ENCODE data around the gene ARHGAP32.

The ARHGAP32 gene

DNA sequence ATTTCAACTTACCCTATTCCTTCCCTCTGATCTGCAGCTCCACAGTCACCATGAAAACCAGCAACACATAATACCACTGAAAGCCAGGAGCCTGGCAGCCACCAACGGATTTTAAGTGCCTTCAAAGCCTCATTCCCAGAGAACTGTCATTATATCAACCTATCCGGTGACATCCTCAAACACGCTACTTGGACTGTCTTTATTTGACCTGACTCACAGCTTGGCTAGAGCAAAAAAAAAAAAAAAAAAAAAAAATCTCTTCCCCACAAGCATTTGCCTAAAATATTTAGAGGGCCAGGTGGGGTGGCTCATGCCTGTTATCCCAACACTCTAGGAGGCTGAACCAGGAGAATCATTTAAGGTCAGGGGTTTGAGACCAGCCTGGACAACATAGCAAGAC is 32.4 kb upstream of the ARHGAP32 start:
- Histone ChIP-seq H3K4me2 (ENCODE audit: low read depth, low read length, poor library complexity, severe bottlenecking) (no peak overlapping the region), H3K79me2 (ENCODE audit: insufficient read depth, low read length) (no peaks in the 10 kb centered on the region), H3K27me3 (ENCODE audit: low read length) (no peaks in the 10 kb centered on the region), H4K20me1 (ENCODE audit: low read depth, low read length) (no peaks in the 10 kb centered on the region), H2AFZ (ENCODE audit: low read depth, low read length, severe bottlenecking) (no peak overlapping the region), H3K27ac (ENCODE audit: low read depth, low read length) (no peak overlapping the region), H3F3A (ENCODE audit: insufficient read depth) (no peaks in the 10 kb centered on the region), H3K9me2 (replicated peaks; ENCODE audit: insufficient read depth, low read length) (no peaks in the 10 kb centered on the region), H3K36me3 (ENCODE audit: low read length) (no peaks in the 10 kb centered on the region), H3K9me3 (ENCODE audit: insufficient read depth, low read length) (no peaks in the 10 kb centered on the region), H3K9ac (ENCODE audit: low read length) (no peak overlapping the region), H3K4me3 (ENCODE audit: insufficient read depth, low read length, poor library complexity, severe bottlenecking) (no peak overlapping the region)
- TF ChIP-seq CTCF (IDR thresholded peaks at IDR 0.05; ENCODE audit: insufficient read depth, low read length, poor library complexity, severe bottlenecking), result no peak
- TF ChIP-seq EZH2phosphoT487 (conservative IDR thresholded peaks at IDR 0.05; ENCODE audit: low read length), result no peak

DNA sequence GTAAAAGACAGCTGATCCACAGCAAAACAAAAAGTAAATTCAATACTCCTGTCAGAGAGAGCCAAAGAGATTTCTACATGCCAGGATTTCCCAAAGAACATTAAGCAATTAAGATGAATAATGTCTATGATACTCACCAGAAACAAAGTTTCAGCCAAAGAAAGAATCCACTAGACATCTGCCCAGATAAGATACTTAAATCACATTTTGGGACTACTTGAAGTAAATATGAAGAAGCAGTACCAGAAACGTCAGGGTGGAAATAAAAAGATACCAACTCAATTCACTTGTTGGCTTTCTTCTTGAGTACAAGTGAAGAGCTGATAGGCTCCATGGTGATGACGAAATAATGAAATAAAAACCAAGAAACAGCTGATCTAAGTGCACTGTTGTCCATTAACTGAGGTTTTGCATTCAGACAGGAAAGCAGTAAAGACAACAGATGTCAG is 31.6 kb upstream of the ARHGAP32 start:
- Histone ChIP-seq H4K20me1 (ENCODE audit: low read depth, low read length) (no peaks in the 10 kb centered on the region), H2AFZ (ENCODE audit: low read depth, low read length, severe bottlenecking) (no peak overlapping the region), H3K9ac (ENCODE audit: low read length) (no peak overlapping the region), H3K36me3 (ENCODE audit: low read length) (no peaks in the 10 kb centered on the region), H3K79me2 (ENCODE audit: insufficient read depth, low read length) (no peaks in the 10 kb centered on the region), H3F3A (ENCODE audit: insufficient read depth) (no peaks in the 10 kb centered on the region), H3K27me3 (ENCODE audit: low read length) (no peaks in the 10 kb centered on the region), H3K9me2 (replicated peaks; ENCODE audit: insufficient read depth, low read length) (no peaks in the 10 kb centered on the region), H3K9me3 (ENCODE audit: insufficient read depth, low read length) (no peaks in the 10 kb centered on the region), H3K27ac (ENCODE audit: low read depth, low read length) (no peak overlapping the region), H3K4me2 (ENCODE audit: low read depth, low read length, poor library complexity, severe bottlenecking) (no peak overlapping the region), H3K4me3 (ENCODE audit: insufficient read depth, low read length, poor library complexity, severe bottlenecking) (no peak overlapping the region)
- TF ChIP-seq CTCF (IDR thresholded peaks at IDR 0.05; ENCODE audit: insufficient read depth, low read length, poor library complexity, severe bottlenecking) (no peak), EZH2phosphoT487 (conservative IDR thresholded peaks at IDR 0.05; ENCODE audit: low read length) (no peak)

DNA sequence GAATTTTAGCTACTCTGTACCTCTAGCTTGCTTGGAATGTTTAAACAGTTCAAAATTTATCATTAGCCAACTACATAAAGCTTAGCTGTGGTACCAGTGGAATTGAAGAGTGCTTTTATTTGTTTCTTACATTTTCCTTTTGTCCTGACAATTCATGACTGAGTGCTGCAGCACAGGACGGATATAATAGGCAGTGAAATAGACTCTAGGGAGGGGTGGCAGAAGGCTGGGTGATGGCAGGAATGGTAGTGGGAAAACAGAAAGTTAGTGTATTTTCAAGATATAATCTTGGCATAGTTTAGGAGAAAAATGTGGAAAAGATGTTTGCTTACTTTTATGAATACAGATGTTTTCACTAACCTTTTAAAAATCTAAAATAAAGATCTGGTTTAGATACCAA is 31.1 kb upstream of the ARHGAP32 start:
- H3K4me3 ChIP-seq (ENCODE audit: insufficient read depth, low read length, poor library complexity, severe bottlenecking), result no peak overlapping the region
- no peak overlapping the region for H3K9ac ChIP-seq (ENCODE audit: low read length)
- no peaks in the 10 kb centered on the region for H3K36me3 ChIP-seq (ENCODE audit: low read length)
- no peak overlapping the region for H3K27ac ChIP-seq (ENCODE audit: low read depth, low read length)
- TF ChIP-seq CTCF (IDR thresholded peaks at IDR 0.05; ENCODE audit: insufficient read depth, low read length, poor library complexity, severe bottlenecking), result no peak
- TF ChIP-seq EZH2phosphoT487 (conservative IDR thresholded peaks at IDR 0.05; ENCODE audit: low read length), result no peak
- H3K4me2 ChIP-seq (ENCODE audit: low read depth, low read length, poor library complexity, severe bottlenecking), result no peak overlapping the region
- no peaks in the 10 kb centered on the region for H3K9me2 ChIP-seq (replicated peaks; ENCODE audit: insufficient read depth, low read length)
- no peaks in the 10 kb centered on the region for H3K9me3 ChIP-seq (ENCODE audit: insufficient read depth, low read length)
- H3K79me2 ChIP-seq (ENCODE audit: insufficient read depth, low read length), result no peaks in the 10 kb centered on the region
- H4K20me1 ChIP-seq (ENCODE audit: low read depth, low read length), result no peaks in the 10 kb centered on the region
- no peaks in the 10 kb centered on the region for H3F3A ChIP-seq (ENCODE audit: insufficient read depth)
- H2AFZ ChIP-seq (ENCODE audit: low read depth, low read length, severe bottlenecking), result no peak overlapping the region
- no peaks in the 10 kb centered on the region for H3K27me3 ChIP-seq (ENCODE audit: low read length)
